ENCODE data around the gene GALNT17.

The GALNT17 gene

GRCh38 chr7:71132127-71132376, at the start of gene GALNT17:
GALNT17 (plus strand) TSS chr7:71132144.
- no peak for ATAC-seq

DNA sequence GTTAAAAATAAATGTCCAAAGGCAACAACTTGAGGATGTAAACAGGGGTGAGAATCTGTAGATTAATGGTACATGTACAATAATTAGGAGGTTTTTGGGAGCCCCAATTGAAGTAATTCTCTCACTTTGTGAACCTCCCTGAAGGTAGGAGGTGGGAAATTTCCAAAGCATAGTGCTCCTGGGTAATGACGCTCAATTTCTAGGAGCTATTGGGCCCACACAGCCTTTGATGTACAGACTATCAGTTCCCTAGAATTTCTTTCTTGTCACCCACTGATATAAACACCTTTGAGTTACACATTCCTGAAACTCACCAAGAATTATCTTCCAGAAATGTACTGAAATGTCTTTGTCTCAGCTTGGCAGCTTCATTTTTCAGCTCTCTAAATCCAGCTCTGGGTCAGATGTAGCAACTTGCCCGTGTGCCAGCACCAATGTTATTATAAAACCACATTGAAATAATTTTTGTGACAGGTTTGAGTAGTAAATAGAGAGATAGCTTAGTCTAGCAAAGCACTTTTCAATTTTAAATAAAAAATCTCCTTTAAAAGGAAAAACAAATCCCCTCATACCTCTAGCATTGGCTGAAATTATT, 36.6 kb upstream of the GALNT17 start:
- ATAC-seq, result no peak

GRCh38 chr7:71096351-71096750, 35.6 kb upstream of the GALNT17 start:
- no peak for ATAC-seq

DNA sequence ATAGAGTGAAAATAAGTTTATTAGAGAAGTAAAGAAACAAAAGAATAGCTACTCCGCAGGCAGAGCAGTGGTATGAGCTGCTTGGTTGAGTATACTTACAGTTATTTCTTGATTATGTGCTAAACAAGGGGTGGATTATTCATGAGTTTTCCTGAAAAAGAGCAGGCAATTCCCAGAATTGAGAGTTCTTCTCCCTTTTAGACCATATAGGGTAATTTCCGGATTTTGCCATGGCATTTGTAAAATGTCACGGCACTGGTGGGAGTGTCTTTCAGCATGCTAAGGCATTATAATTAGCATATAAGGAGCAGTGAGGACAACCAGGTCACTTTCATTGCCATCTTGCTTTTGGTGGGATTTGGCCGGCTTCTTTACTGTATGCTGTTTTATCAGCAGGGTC, 25.7 kb upstream of the GALNT17 start:
- no peak for ATAC-seq

DNA sequence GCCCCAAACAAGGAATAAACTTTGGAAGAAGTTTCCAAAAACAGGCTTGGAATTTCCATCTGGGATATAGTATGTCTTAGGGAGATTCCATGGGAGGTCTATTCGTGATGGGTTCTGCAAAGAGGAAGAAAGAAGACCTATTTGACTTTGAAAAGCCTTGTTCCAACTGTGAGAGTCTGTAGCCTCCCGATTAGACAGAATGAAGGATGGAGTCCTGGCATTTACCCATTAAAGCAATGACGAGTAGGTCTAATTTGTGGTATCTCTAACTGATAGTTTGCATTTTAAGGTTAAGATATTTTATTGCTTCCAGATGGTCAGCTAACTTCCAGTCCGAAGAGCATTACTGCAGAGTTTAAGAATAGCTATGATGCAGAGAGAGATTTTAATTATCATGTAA, 19.5 kb upstream of the GALNT17 start:
- ATAC-seq, result no peak

DNA sequence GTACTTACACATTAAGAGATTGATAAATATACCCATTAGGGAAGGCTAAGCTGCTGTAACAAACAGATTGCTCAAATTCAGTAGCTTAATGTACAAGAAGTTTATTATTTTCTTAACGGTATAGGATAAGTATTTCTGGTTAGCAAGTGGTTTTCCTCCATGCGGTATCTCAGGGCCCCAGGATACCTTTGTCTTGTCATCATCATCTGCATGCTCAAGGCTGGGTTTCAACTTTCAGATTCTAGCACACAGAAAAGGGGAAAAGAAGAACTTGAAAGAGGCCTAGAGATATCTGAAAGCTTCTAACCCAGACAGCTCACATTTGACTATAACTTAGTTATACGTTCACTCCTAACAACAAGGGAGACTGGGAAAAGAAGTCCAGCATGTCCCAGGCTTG, 11.8 kb upstream of the GALNT17 start:
- no peak for ATAC-seq

- no peak for ATAC-seq
Measured at GRCh38 chr7:71129126-71129525, 2.8 kb upstream of the GALNT17 start.

DNA sequence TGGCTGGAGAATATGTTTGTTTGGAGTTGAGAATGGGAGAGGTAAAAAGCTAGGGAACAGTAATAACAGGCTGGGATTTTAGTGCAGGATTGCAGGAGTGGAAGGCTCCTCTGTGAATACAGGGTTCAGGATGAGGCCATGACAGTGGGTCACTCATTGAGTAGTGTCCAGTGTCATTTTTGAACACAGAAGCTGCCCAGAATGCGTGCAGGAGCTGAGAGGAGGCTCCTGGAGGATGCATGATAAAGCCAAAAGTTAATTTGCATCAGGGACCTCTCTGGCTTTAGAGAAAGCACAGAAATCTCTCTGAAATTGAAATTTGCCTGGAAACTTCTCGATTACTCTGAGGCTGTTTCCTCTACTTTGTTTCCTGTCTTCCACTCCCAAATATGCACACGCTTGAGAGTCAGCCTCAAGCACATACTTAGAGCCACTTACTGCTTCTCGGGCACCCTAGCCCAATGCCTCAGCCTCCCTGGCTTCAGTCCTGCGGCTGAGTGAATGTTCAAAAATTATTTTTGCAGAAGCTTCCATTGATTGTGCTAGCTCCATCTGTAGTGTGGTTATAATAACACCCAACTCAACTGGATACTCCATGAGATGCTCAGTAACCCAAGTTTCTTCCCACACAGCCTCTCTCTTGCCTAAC, 1.8 kb upstream of the GALNT17 start:
- no peak for ATAC-seq

- no peak for ATAC-seq
Measured at GRCh38 chr7:71131256-71132126, 453 bp upstream of the GALNT17 start.

GRCh38 chr7:71132377-71133231, 660 bp downstream of the GALNT17 start:
- no peak for ATAC-seq

GRCh38 chr7:71133232-71133622, 1.3 kb downstream of the GALNT17 start:
- no peak for ATAC-seq

GRCh38 chr7:71133856-71134255, 1.9 kb downstream of the GALNT17 start:
- no peak for ATAC-seq

GRCh38 chr7:71135116-71135515, 3.2 kb downstream of the GALNT17 start:
- no peak for ATAC-seq

GRCh38 chr7:71135663-71136062, 3.7 kb downstream of the GALNT17 start:
- ATAC-seq, result no peak

DNA sequence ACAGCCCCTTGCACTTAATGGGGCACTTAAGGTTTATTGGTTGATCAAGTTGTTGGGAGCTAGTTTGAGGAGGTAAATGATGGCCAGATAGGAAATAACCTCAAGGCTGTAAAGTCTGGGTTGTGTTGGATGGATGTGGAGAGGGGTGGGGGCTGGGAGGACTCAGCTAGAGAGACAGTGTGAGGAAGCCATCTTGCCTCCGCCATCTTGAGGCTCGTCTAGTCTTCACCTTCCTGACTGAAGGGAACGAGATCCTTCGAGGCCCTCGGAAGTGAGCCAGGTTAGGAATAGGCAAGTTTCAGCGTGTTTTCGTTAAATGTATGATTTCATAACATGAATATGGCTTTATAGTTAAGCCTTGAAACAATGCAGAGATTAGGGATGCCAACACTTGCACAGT, 5.5 kb downstream of the GALNT17 start:
- ATAC-seq, result no peak

DNA sequence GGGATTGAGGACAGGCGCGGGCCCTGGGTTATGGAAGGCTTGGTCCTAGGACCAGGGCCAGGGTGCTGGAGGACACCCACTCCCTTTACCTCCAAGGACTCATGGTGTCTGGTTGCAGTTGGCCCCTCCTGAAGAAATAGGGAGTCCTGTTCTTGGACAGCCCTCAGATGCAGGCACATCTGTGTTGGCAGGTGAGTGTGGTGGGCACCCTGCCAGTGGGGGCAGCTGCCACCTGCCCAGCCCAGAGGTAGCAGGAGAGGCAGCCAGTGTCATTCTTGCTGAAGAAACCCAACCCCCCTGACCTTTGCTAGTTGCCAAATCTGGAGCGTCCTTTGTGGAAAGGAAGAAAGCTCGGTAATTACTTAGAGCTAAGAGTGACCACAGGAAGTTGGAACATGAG, 8.3 kb downstream of the GALNT17 start:
- no peak for ATAC-seq

DNA sequence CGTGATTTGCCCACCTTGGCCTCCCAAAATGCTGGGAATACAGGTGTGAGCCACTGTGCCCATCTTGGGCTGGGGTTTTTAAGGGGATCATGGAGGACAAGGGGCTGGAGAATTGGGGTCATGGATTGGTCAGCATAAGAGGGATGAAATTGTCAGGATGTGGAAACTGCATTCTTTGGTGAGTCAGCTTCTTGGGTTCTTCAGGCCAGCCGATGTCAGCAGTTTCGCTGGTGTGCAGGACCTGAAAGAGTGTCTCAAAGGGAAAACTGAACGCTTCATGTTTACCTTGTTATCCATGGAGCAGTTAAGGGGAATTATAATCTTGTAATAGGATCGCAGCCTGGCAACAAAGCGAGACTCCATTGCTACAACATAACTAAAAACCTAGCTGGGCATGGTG, 13.0 kb downstream of the GALNT17 start:
- ATAC-seq, result no peak

DNA sequence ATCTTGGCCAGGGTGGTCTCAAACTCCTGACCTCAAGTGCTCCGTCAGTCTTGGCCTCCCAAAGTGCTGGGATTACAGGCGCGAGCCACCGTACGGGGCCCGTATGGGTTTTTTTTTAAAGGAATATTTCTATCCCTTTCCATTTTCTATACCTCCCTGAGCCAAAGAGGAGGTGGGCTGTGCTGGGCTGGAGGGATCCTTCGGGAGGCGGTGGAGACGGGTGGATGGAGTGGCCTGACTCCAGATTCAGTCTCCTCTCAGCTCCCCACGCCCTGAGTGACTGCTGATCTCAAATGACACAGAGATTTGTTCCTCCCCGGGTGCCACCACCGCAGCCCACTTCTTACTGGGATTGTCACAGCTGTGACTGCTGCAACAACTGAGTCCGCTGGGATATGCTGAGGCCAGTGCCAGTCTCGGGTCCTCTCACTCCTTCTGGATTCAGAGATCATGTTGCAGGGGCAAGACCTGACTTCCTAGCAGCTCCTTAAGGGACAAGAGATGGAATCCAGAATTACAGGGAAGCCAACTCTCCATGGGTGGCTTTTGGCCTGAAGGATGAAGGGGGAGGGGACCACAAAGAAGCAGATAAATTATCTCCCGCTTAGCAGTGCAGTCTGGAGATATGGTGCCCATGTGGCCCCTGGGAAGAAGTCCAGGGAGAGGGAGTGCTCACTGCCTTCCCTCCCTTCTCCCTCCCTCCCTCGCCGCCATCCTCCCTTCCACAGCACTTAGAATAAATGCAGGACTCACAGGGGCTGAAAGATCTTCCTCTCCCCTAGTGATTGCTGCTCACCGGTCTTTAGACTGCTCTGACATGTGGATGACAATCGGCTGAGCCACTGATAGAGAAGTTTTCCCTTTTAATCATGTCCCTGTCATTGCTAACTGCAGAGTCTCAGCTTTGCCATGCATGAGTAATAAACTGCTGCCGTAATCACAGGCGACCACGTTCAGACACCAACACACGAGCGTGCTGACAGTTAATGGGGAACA, 14.3 kb downstream of the GALNT17 start:
- ATAC-seq, result no peak

GRCh38 chr7:71148098-71148497, 16.2 kb downstream of the GALNT17 start:
- ATAC-seq, result no peak

- no peak for ATAC-seq
Measured at GRCh38 chr7:71155236-71155635, 23.3 kb downstream of the GALNT17 start.

GRCh38 chr7:71157757-71158156, 25.8 kb downstream of the GALNT17 start:
- ATAC-seq, result no peak

GRCh38 chr7:71165708-71166107, 33.8 kb downstream of the GALNT17 start:
- ATAC-seq, result no peak
